ENCODE results near the gene HCAR2. TPM values are rescaled to one million over a fixed set of nuclear protein-coding genes. Genes with fewer than 3 reads are reported as not detected.
A peak's percentile ranks its signal among the peaks of the same experiment; 100 is the strongest.
"Not testable (repeated sequence)": the region's sequence is repeated elsewhere in the genome, so short reads cannot be mapped to it uniquely, and the experiment has no call there.

The HCAR2 gene
- total RNA-seq, 1 donor from 2014 or later = 7.9 TPM

DNA sequence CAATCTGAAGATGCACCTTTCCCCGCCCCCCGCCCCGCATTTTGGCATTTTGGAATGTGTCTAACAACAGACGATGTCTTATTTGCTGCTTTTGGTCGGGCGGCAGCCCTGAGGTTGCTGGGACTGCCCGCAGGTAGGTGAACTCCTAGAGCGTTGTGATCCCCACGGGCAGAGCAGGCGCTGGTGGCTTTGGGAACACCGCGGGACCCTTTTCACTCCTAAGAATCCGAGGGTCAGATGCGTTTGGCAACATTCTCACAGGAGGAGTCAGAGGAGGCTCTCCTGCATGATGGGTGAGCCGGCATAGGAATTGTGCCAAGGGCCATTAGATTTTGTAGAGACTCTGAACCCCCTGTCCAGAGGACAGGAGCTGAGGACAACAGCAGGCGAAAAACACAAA, 41.9 kb downstream of the HCAR2 start:
- H3K27me3 ChIP-seq = no peaks in the 10 kb centered on the region
- H3K36me3 ChIP-seq = no peaks in the 10 kb centered on the region
- H3K4me1 ChIP-seq = no peaks in the 10 kb centered on the region
- intact Hi-C loops (cut with DNase I) = no loop called here
- no peaks in the 10 kb centered on the region for H3K9me3 ChIP-seq
- no peak for DNase-seq (ENCODE audit: extremely low spot score in 2 of 2)
- H3K4me3 ChIP-seq = no peak overlapping the region
- no peak overlapping the region for H3K27ac ChIP-seq
- TF ChIP-seq, protein P1, sequence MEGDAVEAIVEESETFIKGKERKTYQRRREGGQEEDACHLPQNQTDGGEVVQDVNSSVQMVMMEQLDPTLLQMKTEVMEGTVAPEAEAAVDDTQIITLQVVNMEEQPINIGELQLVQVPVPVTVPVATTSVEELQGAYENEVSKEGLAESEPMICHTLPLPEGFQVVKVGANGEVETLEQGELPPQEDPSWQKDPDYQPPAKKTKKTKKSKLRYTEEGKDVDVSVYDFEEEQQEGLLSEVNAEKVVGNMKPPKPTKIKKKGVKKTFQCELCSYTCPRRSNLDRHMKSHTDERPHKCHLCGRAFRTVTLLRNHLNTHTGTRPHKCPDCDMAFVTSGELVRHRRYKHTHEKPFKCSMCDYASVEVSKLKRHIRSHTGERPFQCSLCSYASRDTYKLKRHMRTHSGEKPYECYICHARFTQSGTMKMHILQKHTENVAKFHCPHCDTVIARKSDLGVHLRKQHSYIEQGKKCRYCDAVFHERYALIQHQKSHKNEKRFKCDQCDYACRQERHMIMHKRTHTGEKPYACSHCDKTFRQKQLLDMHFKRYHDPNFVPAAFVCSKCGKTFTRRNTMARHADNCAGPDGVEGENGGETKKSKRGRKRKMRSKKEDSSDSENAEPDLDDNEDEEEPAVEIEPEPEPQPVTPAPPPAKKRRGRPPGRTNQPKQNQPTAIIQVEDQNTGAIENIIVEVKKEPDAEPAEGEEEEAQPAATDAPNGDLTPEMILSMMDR (IDR thresholded peaks at IDR 0.05) = no peak
- TF ChIP-seq POLR2AphosphoS5 (IDR thresholded peaks at IDR 0.05; ENCODE audit: insufficient read depth in 1 of 2, low read depth in 1 of 2) (no peak), POLR2A (IDR thresholded peaks at IDR 0.05) (no peak)

DNA sequence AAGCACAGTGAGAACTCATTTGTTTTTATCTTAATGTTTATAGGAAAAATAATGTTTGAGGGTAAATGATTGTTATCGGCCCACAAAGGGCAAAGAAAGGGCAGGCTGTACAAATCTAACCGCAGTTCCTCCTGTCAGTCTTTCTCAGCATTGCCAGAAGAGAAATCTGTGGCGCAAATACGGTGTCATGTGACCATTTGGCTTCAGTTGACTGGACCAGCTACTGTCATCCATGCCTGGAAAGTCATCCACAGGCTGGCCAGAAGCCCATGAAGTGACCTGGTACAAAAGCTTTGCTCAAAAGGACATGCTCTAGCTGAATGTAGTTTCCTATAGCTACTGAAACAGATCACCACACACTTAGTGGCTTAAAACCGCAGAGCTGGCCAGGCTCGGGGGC, 43.6 kb downstream of the HCAR2 start:
- TF ChIP-seq, protein P1 (IDR thresholded peaks at IDR 0.05) = no peak
- TF ChIP-seq POLR2A (IDR thresholded peaks at IDR 0.05) (no peak), POLR2AphosphoS5 (IDR thresholded peaks at IDR 0.05; ENCODE audit: insufficient read depth in 1 of 2, low read depth in 1 of 2) (no peak)
- Histone ChIP-seq H3K36me3 (no peaks in the 10 kb centered on the region), H3K4me3 (no peak overlapping the region), H3K27me3 (no peaks in the 10 kb centered on the region), H3K9me3 (no peaks in the 10 kb centered on the region), H3K27ac (no peak overlapping the region), H3K4me1 (no peaks in the 10 kb centered on the region)
- intact Hi-C loops (cut with DNase I) = no loop called here
- no peak for DNase-seq (ENCODE audit: extremely low spot score in 2 of 2)

DNA sequence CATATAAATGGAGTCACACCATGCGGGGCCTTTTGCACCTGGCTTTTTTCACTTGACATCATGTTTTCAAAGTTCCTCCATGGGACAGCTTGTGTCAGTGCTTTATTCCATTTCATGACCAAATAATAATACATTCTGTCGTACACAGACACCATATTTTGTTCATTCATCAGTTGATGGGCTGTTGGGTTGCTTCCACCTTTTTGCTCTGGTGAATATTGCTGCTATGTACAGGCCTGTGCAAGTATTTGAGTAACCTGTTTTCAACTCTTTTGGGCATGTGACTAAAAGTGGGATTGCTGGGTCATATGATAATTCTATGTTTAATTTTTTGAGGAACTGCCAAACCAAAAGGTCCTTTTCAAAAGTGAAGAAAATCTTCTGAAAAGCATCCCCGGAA, 46.9 kb downstream of the HCAR2 start:
- no peaks in the 10 kb centered on the region for H3K27me3 ChIP-seq
- DNase-seq (ENCODE audit: extremely low spot score in 2 of 2) = no peak
- H3K4me1 ChIP-seq = no peaks in the 10 kb centered on the region
- intact Hi-C loops (cut with DNase I) = no loop called here
- TF ChIP-seq, protein P1 (IDR thresholded peaks at IDR 0.05) = no peak
- TF ChIP-seq POLR2AphosphoS5 (IDR thresholded peaks at IDR 0.05; ENCODE audit: insufficient read depth in 1 of 2, low read depth in 1 of 2) (no peak), POLR2A (IDR thresholded peaks at IDR 0.05) (no peak)
- no peak overlapping the region for H3K27ac ChIP-seq
- H3K9me3 ChIP-seq = no peaks in the 10 kb centered on the region
- H3K4me3 ChIP-seq = no peak overlapping the region
- no peaks in the 10 kb centered on the region for H3K36me3 ChIP-seq

DNA sequence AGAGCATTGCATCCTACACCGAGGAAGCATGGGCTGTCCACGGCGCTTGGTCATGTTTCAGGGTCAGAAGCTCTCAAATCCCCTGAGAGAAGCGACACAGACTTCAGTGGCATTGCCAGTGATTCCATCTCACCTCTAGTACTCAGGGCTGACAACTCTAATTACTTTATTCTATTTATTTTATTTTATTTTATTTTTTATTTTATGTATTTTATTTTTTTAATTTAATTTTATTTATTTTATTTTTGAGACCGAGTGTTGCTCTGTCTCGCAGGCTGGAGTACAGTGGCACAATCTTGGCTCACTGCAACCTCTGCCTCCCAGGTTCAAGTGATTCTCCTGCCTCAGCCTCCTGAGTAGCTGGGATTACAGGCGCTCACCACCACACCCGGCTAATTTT, 49.9 kb downstream of the HCAR2 start:
- H3K27me3 ChIP-seq; H3K4me3 ChIP-seq; DNase-seq (ENCODE audit: extremely low spot score in 2 of 2); H3K9me3 ChIP-seq; intact Hi-C loops (cut with DNase I); H3K36me3 ChIP-seq; H3K27ac ChIP-seq; H3K4me1 ChIP-seq: not testable (repeated sequence)

DNA sequence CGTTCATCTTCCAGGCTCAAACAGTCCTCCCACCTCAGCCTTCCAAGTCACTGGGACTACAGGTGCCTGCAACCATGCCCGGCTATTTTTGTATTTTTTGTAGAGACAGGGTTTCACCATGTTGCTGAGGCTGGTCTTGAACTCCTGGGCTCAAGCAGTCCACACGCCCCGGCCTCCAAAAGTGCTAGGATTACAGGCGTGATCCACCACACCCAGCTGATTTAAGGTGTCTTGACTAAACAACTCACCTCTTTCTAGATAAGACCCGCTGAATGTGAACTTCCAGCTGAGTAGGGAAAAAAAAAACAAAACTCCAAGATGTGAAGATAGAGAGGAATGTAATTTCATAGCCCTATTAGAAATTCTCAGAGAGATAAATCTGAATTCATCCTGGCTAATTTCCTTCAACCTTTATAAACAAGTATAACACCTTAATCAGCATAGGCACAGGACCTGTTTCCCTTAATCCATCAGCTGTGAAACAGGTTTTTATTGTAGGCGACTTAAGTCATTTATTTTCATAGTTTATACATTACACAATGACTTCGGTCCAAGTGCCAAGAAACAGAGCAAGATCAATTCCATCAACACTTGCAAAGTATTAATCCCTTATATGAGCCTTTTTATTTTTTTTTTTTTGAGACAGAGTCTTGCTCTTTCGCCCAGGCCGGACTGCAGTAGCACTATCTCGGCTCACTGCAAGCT, 51.5 kb downstream of the HCAR2 start:
- intact Hi-C loops (cut with DNase I) = no loop called here
- TF ChIP-seq POLR2AphosphoS5 (IDR thresholded peaks at IDR 0.05; ENCODE audit: insufficient read depth in 1 of 2, low read depth in 1 of 2) = peak in 1 of 2 donors; percentile 73
- TF ChIP-seq, protein P1 (IDR thresholded peaks at IDR 0.05) = no peak
- no peak for TF ChIP-seq POLR2A (IDR thresholded peaks at IDR 0.05)
- no peaks in the 10 kb centered on the region for H3K27me3 ChIP-seq
- H3K36me3 ChIP-seq = no peaks in the 10 kb centered on the region
- H3K4me3 ChIP-seq = no peak overlapping the region
- DNase-seq (ENCODE audit: extremely low spot score in 2 of 2) = no peak
- H3K4me1 ChIP-seq = no peaks in the 10 kb centered on the region
- no peaks in the 10 kb centered on the region for H3K9me3 ChIP-seq
- no peak overlapping the region for H3K27ac ChIP-seq

Small RNA genes within 50 kb of the gene (small RNA-seq; reads per million reads assigned to genes)
- not detected for gene AC026333.2

Other genes with a start within 250 kb of the HCAR2 start
- 28.2 TPM for gene ZCCHC8, start 202.4 kb downstream of the HCAR2 start, total RNA-seq
- gene RSRC2, start 176.4 kb downstream of the HCAR2 start, total RNA-seq = 93.3 TPM
- 18.7 TPM for gene KNTC1, start 176.1 kb downstream of the HCAR2 start, total RNA-seq
- 0.74 TPM for gene HCAR3, start 13.5 kb upstream of the HCAR2 start, total RNA-seq
- 0.25 TPM for gene HCAR1, start 27.5 kb upstream of the HCAR2 start, total RNA-seq
- gene DENR, start 49.5 kb upstream of the HCAR2 start, total RNA-seq = 18.2 TPM
- gene CCDC62, start 71.2 kb upstream of the HCAR2 start, total RNA-seq = 0.98 TPM
- 66.0 TPM for gene HIP1R, start 132.1 kb upstream of the HCAR2 start, total RNA-seq
- gene VPS37B, start 192.8 kb upstream of the HCAR2 start, total RNA-seq = 34.9 TPM

Data from vagina (tissue), 2 donors.